IPS DF 6.9 (cell line): ENCODE data around the gene OSBPL7.

Source experiments
- DNase-seq: peaks from one replicate; pipeline ENCODE4 v3.0.0-alpha.2; 2013; ENCODE audit warnings: low read depth, low spot score
- H3K27ac ChIP-seq: one replicate; pipeline ENCODE4 v1.5.1; 2013; ENCODE audit warnings: low read length, control low read depth
- H3K27me3 ChIP-seq: 2 replicates; pipeline ENCODE4 v1.6.1; 2013; ENCODE audit warnings: mild to moderate bottlenecking, low read length; ENCODE audit not compliant: control insufficient read depth, insufficient read depth
- H3K36me3 ChIP-seq: 2 replicates; pipeline ENCODE4 v1.6.1; 2013; ENCODE audit warnings: low read length; ENCODE audit not compliant: control insufficient read depth, insufficient read depth
- H3K4me1 ChIP-seq: 2 replicates; pipeline ENCODE4 v1.6.1; 2013; ENCODE audit warnings: low read length; ENCODE audit not compliant: control insufficient read depth, insufficient read depth
- H3K4me3 ChIP-seq: 2 replicates; pipeline ENCODE4 v1.5.1; 2013; ENCODE audit warnings: mild to moderate bottlenecking, low read length
- H3K9me3 ChIP-seq: 2 replicates; pipeline ENCODE4 v1.6.1; 2013; ENCODE audit warnings: low read length, inconsistent platforms; ENCODE audit not compliant: control insufficient read depth, insufficient read depth
- WGBS: extraction: QIAGEN DNeasy Blood & Tissue Kit; methylation state at CpG from one replicate; pipeline ENCODE4 v1.1.7; 2013; ENCODE audit warnings: mixed read lengths, missing lambda C conversion rate; ENCODE audit not compliant: insufficient read length, insufficient coverage; 5-methylcytosine and 5-hydroxymethylcytosine counted together

The OSBPL7 gene

DNA sequence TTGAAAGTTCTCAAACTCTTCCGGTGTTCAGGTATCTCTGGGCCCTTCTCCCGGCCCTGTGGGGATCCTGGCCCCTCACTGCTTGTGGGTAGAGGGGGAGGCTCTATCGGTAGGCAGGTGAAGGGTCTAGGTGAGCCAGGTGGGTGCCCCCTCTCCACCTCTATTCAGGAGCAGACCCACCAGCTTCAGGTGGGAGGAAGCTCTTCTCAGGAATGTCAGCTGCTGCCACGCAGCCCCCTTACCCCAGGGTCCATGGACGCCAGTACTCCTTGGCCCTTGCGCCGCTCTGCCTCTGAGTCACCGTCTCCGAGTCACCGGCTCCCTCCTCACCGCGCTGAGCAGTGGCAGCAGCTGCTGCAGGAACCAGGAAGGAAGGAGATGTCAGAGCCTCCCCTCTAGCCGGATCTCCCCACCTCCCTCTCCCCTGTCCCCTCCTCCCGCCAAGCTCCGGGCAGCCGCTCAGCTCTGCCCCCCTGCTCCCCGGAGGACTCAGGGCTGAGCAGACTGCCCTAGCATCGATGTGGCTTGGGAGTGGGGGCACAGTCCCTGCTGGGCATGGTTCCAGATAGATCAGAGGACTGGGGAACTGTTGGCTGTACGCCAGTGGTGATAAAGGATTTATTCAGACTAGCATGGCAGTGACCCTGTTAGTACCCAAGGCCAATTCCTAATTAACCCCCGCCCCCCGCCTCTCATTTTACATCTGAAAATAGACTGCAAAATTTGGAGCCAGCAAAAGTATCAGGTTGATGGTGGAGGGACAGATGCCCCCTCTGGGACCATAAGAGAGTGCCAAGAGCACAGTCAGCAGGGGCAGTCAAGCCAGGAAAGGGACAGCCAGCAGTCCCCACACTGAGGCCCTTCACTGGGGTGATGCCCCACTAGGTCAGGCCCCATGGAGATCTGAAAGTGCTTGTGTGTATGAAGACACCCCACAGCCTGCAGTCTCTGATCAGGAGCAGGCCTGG lies at the start of gene OSBPL7:
TSS of gene OSBPL7 (minus strand) at position 371 of the 968 bp plus-strand sequence. CDS start 1,516 bp downstream, outside the sequence.
- peak within 1 kb of the TSS; percentile 74 for H3K4me3 ChIP-seq
- no peaks in the 10 kb centered on the region for H3K9me3 ChIP-seq
- H3K27ac ChIP-seq = no peak within 1 kb of the TSS
- peak; percentile 45 for DNase-seq
- WGBS = no CpG with 5 or more reads among the region's 21 CpGs
- H3K27me3 ChIP-seq = no peaks in the 10 kb centered on the region
- H3K4me1 ChIP-seq = 0 out of 2 replicates have a peak, but pooled peaks cover 1% of the 10 kb centered on the region
- peaks cover 13% of the 10 kb centered on the region; the same call in 1 of the 2 replicates for H3K36me3 ChIP-seq

DNA sequence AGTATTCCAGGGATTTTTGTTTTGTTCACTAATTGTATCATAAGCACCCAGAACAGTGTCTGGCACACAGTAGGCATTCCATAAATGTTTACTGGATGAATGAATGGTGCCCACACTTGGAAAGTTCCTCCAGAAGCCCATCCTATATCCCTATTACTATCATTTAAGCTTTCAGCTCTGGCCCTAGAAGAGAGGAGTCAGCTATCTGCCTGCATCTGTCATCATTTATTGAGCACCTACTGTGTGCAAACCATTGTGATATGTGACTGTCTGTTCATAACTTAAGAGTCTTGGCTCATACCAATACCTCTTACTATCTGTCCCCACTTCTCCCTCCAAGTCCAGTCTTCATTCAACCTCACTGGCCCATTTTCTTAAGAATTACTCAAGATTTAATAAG lies 49.5 kb upstream of the OSBPL7 start:
- peaks cover 4% of the 10 kb centered on the region; the same call in 1 of the 2 replicates for H3K27me3 ChIP-seq
- H3K9me3 ChIP-seq = no peaks in the 10 kb centered on the region
- H3K4me3 ChIP-seq = no peak overlapping the region
- H3K36me3 ChIP-seq = no peaks in the 10 kb centered on the region
- 0 out of 2 replicates have a peak, but pooled peaks cover 5% of the 10 kb centered on the region for H3K4me1 ChIP-seq
- no peak for DNase-seq
- H3K27ac ChIP-seq = no peak overlapping the region

DNA sequence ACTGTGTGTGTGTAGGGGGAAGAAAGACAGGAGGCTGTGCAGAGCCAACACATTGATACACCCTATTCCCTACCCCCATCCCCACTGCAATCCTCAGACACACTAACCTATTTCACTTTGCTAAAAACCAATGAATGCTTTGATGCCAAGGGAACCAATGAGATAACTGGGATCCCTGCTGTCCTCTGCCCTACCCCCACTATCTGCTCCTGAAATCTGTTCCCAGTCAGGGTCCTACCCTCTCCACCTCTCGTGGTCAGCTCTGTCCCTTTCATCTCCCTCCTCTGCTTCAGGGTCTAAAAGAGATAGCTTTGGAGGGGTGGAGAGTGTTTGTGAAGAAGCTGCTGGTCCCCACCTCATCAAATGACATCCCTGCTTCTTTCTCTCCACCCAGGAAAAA lies 48.5 kb upstream of the OSBPL7 start:
- Histone ChIP-seq H3K27me3 (peaks cover 4% of the 10 kb centered on the region; the same call in 1 of the 2 replicates), H3K4me3 (no peak overlapping the region), H3K27ac (no peak overlapping the region), H3K36me3 (no peaks in the 10 kb centered on the region), H3K9me3 (no peaks in the 10 kb centered on the region), H3K4me1 (0 out of 2 replicates have a peak, but pooled peaks cover 1% of the 10 kb centered on the region)
- no CpG with 5 or more reads among the region's 1 CpG for WGBS
- DNase-seq = no peak

DNA sequence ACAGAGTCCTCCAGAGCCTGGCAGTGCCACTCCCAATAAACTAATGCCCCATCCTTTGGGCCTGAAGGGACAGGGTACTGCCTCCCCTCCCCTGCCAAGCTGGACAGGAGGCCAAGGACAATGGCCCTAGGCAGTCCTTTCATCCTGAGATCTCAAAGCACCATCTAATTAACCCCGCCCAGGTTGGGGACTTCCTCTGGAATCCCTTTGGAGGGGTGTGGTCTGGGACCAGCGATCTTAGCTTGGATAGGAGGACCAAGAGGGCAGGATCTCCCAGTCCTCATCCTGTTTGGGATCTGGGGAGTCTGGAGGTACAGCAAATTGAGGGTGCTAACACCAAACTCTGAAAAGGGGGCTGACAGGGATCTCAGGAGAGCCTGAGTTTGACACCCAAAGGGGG lies 47.5 kb upstream of the OSBPL7 start:
- H3K4me1 ChIP-seq = 0 out of 2 replicates have a peak, but pooled peaks cover 1% of the 10 kb centered on the region
- H3K27ac ChIP-seq = no peak overlapping the region
- no peaks in the 10 kb centered on the region for H3K9me3 ChIP-seq
- H3K4me3 ChIP-seq = no peak overlapping the region
- no peaks in the 10 kb centered on the region for H3K36me3 ChIP-seq
- peaks cover 4% of the 10 kb centered on the region; the same call in 1 of the 2 replicates for H3K27me3 ChIP-seq
- WGBS = no CpG with 5 or more reads among the region's 2 CpGs
- no peak for DNase-seq

DNA sequence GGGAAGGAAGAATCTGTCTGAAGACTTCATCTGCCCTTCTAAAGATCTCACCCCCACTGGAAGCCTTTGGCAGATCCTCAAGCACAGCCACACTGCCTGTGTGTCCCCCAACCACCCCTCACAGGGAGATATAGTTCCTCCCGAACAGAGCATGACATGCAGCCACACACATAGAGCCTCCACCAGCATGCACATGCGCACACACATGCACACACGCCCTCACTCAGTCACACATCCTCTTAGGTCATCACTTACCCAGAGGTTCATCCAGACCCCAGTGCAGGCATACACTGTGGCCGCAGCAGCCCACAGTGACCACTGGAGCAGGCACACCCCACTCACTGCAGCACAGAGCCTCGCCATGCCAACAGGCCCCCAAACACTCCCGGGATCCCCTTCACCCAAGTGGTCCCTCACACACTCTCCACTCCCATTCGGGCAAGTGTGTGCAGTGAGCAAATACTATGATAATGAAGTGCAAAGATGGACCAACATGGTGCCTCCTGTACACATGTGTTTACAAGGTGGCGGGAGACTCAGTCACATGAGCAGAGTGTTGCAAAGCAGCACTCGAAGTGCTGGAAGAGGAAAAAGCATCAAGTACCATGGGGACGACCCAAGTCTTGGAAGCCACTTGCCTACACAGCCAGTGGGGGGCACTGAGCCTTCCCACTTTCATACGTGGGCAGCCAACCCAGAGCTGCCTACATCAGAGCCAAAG lies 46.4 kb upstream of the OSBPL7 start:
- no peak overlapping the region for H3K4me3 ChIP-seq
- H3K4me1 ChIP-seq = 0 out of 2 replicates have a peak, but pooled peaks cover 1% of the 10 kb centered on the region
- H3K27me3 ChIP-seq = peaks cover 4% of the 10 kb centered on the region; the same call in 1 of the 2 replicates
- WGBS = no CpG with 5 or more reads among the region's 11 CpGs
- no peaks in the 10 kb centered on the region for H3K9me3 ChIP-seq
- no peak for DNase-seq
- no peaks in the 10 kb centered on the region for H3K36me3 ChIP-seq
- H3K27ac ChIP-seq = no peak overlapping the region

DNA sequence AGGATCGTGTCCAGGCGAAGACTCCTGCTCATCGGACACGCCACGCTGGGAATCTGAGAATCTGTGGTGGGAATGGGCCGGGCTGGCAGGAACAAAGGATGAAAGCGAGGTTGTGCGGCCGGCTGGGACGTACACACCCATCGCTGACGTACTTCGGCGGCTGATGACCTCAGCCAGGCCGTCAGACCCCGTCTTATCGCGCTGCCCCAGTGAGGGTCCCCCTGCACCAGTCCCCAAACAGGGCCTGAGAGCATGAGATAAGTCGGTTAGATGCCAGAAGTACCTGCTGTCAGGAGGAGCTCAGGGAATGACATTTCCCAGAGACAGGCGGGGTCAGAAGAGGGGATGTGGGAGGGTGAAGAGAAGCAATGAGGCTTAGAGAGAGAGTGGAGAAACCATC lies 45.3 kb upstream of the OSBPL7 start:
- no CpG with 5 or more reads among the region's 20 CpGs for WGBS
- H3K4me1 ChIP-seq = 0 out of 2 replicates have a peak, but pooled peaks cover 1% of the 10 kb centered on the region

DNA sequence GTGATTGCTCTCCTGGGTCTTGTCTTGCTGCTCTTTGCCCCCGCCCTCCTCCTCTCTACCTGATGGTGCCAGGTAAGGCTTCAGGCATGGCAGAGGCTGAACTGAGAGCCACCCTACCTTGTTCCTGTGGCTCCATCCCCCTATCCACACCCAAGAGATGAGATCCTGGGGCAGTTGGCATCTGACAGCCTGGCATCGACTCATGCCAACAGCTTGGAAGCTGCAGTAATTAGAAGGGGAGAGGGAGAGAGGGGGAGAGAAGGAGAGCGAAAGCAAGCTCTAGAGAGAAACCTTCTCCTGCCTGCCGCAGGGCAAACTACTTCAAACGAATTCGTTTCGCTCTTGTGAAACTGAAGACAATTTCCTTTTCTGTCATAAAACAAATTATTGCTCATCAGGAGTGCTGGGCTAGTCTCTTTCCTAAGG lies 43.2 kb upstream of the OSBPL7 start:
- DNase-seq = no peak
- no peaks in the 10 kb centered on the region for H3K27me3 ChIP-seq
- no peak overlapping the region for H3K4me3 ChIP-seq
- no peaks in the 10 kb centered on the region for H3K4me1 ChIP-seq
- H3K9me3 ChIP-seq = no peaks in the 10 kb centered on the region
- H3K27ac ChIP-seq = no peak overlapping the region
- H3K36me3 ChIP-seq = no peaks in the 10 kb centered on the region
- WGBS = no CpG with 5 or more reads among the region's 7 CpGs

More for the DNA sequence above, 45.3 kb upstream of the OSBPL7 start:
- no peak for DNase-seq
- Histone ChIP-seq H3K4me3 (no peak overlapping the region), H3K27me3 (peaks cover 4% of the 10 kb centered on the region; the same call in 1 of the 2 replicates), H3K36me3 (no peaks in the 10 kb centered on the region), H3K27ac (no peak overlapping the region), H3K9me3 (no peaks in the 10 kb centered on the region)

DNA sequence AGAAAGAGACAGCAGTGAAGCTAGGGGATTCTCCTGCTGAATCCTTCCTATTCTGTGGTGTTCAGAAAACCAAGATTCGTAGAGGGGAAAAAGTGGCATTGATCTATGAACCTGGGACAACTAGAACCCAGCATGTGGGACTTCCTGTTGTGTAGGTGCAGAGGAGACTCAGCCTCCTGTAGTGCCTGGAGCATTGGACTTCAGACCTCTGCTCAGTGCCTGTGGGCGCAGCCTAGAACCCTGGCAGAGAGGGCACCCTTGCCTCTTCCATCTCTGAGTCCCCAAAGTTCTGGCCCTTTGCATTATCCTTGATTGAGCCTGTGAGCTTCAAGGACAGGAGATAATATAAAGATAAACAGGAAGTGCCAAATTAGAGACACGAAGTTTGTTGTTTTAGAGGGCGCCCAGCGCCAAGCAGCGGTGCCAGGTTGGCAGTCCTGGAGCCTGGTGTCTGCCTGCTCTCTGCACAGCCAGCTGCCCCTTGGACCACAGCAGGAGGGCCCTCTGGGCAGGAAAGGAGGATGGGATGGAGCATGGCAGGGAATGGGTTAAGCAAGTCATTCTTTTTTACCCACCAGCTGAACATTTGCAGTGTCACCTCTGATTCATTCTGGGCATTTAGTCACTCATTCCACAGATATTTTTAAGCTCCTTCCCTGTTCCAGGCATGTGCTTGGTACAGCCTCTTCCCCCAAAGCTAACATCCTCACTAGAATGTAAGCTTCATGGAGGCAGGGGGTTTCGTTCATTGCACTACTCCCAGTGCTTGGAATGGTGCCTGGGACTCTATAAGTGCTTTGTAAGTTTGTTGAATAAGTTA lies 41.2 kb upstream of the OSBPL7 start:
- H3K4me3 ChIP-seq = no peak overlapping the region
- DNase-seq = no peak
- H3K27ac ChIP-seq = no peak overlapping the region

DNA sequence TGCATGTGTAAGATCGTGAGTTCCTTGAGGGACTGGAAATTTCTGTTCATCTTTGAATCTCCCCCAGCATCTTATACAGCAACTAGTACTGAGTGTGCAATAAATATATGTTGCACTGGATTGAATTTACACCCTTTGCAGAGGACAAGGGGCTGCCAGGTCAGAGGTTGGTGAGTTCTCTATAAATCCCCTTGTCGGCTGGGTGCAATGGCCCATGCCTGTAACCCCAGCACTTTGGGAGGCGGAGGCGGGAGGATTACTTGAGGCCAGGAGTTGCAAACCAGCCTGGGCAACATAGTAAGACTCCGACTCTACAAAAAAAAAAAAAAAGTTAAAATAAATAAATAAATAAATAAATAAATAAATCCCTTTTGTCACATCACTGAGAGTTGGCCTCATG lies 38.8 kb upstream of the OSBPL7 start:
- Histone ChIP-seq H3K4me3 (no peak overlapping the region), H3K9me3 (no peaks in the 10 kb centered on the region), H3K36me3 (no peaks in the 10 kb centered on the region), H3K27me3 (peaks cover 2% of the 10 kb centered on the region; the same call in 1 of the 2 replicates), H3K4me1 (0 out of 2 replicates have a peak, but pooled peaks cover 1% of the 10 kb centered on the region), H3K27ac (no peak overlapping the region)
- no CpG with 5 or more reads among the region's 5 CpGs for WGBS
- DNase-seq = no peak

More for the DNA sequence above, 41.2 kb upstream of the OSBPL7 start:
- no CpG with 5 or more reads among the region's 7 CpGs for WGBS
- Histone ChIP-seq H3K9me3 (no peaks in the 10 kb centered on the region), H3K4me1 (no peaks in the 10 kb centered on the region), H3K27me3 (no peaks in the 10 kb centered on the region), H3K36me3 (no peaks in the 10 kb centered on the region)
